OCI-LY3 (cell line): ENCODE measurements around the gene TRIM47.

Source experiments
- H2AFZ ChIP-seq: fragments of 200-600, 300-600 bp; shearing (Covaris generic); 2 replicates; pipeline ENCODE4 v1.6.0; 2014; ENCODE audit warnings: antibody characterized with exemption, low read depth, low read length
- H3K27ac ChIP-seq: fragments of 200-600, 300-600 bp; sonication (generic); 2 replicates; pipeline ENCODE4 v1.5.1; 2014; ENCODE audit warnings: mild to moderate bottlenecking, low read length, moderate library complexity, mixed read lengths
- H3K27me3 ChIP-seq: fragments of 200-600, 300-600 bp; sonication (generic); 2 replicates; pipeline ENCODE4 v1.6.1; 2014; ENCODE audit warnings: low read depth, low read length, mixed read lengths
- H3K36me3 ChIP-seq: fragments of 200-600, 300-600 bp; sonication (generic); replicated peaks from 2 replicates; pipeline ENCODE3; 2014; ENCODE audit warnings: low read depth, low read length, mixed read lengths
- H3K4me1 ChIP-seq: fragments of 300-600, 200-600 bp; sonication (generic); 2 replicates; pipeline ENCODE4 v1.6.1; 2014; ENCODE audit warnings: low read length, mixed read lengths
- H3K4me2 ChIP-seq: fragments of 200-600, 300-600 bp; sonication (generic); 2 replicates; pipeline ENCODE4 v1.6.1; 2014; ENCODE audit warnings: low read length, mixed read lengths
- H3K4me3 ChIP-seq: fragments of 300-600, 200-600 bp; sonication (generic); 2 replicates; pipeline ENCODE4 v1.5.1; 2014; ENCODE audit warnings: antibody characterized with exemption, mild to moderate bottlenecking, low read length, moderate library complexity
- H3K79me2 ChIP-seq: fragments of 300-600, 200-600 bp; shearing (Covaris generic); 2 replicates; pipeline ENCODE4 v1.6.1; 2014; ENCODE audit warnings: mild to moderate bottlenecking, low read length, mixed read lengths
- H3K9ac ChIP-seq: fragments of 300-600, 200-600 bp; shearing (Covaris generic); 2 replicates; pipeline ENCODE4 v1.6.0; 2014; ENCODE audit warnings: mild to moderate bottlenecking, low read length, moderate library complexity
- H3K9me3 ChIP-seq: fragments of 200-600, 300-600 bp; shearing (Covaris generic); 2 replicates; pipeline ENCODE4 v1.6.1; 2014; ENCODE audit warnings: low read length, mixed read lengths; ENCODE audit not compliant: insufficient read depth
- H4K20me1 ChIP-seq: fragments of 200-600, 300-600 bp; sonication (generic); 2 replicates; pipeline ENCODE4 v1.6.1; 2016; ENCODE audit warnings: low read length, mixed read lengths; ENCODE audit not compliant: insufficient read depth
- EZH2phosphoT487 ChIP-seq: fragments of 200-600 bp; shearing (Covaris generic); IDR thresholded peaks from 2 replicates; pipeline ENCODE4 v1.6.1; 2018; ENCODE audit warnings: antibody characterized with exemption, mixed run types, low read depth
- TF ChIP-seq, protein P1 (sequence below): fragments of 200-600, 300-600 bp; sonication (generic); IDR thresholded peaks from 2 replicates; pipeline ENCODE4 v1.5.1; 2014; ENCODE audit warnings: antibody characterized with exemption, low read length, low read depth

Gene TRIM47

DNA sequence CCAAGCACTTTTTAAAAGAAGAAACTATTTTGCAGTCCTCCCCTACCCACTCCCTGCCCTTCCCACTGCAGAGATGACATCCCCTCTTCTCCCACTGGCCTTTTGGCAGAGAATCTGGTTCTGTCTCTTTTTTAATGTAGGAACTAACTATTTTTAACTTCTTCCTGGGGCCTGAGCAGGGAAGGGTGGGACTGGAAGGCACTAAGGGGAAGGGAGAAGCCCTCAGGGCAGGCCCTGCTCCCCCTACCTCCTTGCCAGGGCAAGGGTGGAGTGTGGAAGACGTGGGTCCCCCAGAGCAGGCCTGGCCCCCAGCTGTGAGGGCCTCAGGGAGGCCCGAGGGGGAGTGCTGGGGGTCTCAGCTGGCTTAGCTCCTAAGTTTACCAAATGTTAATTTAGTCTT is 53.7 kb downstream of the TRIM47 start:
- no peak overlapping the region for H3K4me2 ChIP-seq
- H3K4me3 ChIP-seq, result no peak overlapping the region
- H2AFZ ChIP-seq, result no peak overlapping the region
- no peaks in the 10 kb centered on the region for H3K9me3 ChIP-seq
- H3K79me2 ChIP-seq, result no peaks in the 10 kb centered on the region
- no peak overlapping the region for H3K9ac ChIP-seq
- H4K20me1 ChIP-seq, result no peaks in the 10 kb centered on the region
- H3K36me3 ChIP-seq, result peaks cover 23% of the 10 kb centered on the region
- no peak overlapping the region for H3K27ac ChIP-seq
- H3K4me1 ChIP-seq, result peaks cover 10% of the 10 kb centered on the region; the same call in 1 of the 2 replicates
- TF ChIP-seq, protein P1, sequence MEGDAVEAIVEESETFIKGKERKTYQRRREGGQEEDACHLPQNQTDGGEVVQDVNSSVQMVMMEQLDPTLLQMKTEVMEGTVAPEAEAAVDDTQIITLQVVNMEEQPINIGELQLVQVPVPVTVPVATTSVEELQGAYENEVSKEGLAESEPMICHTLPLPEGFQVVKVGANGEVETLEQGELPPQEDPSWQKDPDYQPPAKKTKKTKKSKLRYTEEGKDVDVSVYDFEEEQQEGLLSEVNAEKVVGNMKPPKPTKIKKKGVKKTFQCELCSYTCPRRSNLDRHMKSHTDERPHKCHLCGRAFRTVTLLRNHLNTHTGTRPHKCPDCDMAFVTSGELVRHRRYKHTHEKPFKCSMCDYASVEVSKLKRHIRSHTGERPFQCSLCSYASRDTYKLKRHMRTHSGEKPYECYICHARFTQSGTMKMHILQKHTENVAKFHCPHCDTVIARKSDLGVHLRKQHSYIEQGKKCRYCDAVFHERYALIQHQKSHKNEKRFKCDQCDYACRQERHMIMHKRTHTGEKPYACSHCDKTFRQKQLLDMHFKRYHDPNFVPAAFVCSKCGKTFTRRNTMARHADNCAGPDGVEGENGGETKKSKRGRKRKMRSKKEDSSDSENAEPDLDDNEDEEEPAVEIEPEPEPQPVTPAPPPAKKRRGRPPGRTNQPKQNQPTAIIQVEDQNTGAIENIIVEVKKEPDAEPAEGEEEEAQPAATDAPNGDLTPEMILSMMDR, result no peak
- TF ChIP-seq EZH2phosphoT487, result no peak
- no peaks in the 10 kb centered on the region for H3K27me3 ChIP-seq
